HG02588 (cell line): ENCODE measurements around the gene ANKRD12.
"Not testable (repeated sequence)": the region's sequence is repeated elsewhere in the genome, so short reads cannot be mapped to it uniquely, and the experiment has no call there.

Experiments
- ATAC-seq: cut with Tn5 transposase; IDR thresholded peaks from one replicate; pipeline ENCODE4 v1.9.1; 2021; ENCODE audit warnings: mild to moderate bottlenecking, moderate library complexity; ENCODE audit not compliant: unreplicated experiment

Gene ANKRD12

DNA sequence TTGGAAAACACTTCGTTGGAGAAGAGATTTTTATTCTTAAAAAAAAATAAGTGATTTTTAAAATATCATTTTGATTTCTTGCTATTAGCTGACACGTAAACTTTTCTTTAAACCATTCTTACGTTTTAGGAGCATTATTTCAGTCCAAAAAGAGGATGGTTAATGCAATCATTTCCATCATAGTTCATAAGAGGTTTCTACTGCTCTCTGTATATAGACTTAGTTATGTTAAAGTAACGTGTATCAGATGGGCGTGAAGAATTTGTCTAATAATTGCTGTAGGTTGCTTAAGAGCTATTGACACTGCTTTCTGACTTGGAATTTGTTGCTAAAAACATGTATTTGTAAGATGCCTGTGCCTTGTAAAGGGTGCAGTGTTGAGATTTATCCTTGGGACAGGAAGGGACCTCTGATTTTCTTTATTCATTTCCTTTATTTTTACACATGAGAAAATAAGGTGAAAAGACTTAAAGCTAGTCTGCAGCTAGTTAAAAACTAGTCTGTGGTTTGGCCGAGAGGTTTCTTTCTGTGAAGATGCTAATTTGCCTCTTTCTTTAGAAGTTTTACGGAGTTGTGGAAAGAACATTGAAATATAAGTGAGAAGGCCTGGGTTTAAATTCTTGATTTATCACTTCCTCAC lies 2.9 kb downstream of the ANKRD12 start:
- no peak for ATAC-seq

DNA sequence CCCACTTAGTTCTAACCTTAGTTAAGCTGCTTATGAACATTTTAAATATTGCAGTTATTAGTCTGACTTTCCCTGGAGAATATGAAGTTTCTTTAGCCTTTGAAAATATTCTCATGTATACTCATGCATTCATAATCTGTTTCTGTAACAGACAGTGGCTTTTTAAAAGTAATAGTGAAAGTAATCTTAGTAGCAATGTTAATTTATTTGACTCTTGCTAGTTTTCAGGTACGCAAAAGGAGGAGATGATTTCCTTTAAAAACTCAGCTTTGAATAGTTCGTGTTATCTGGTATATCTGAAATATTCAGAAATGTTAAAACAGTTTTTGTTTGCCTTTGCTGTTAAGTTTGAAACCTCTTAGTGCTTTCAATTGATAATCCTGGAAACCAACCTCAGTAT lies 3.8 kb downstream of the ANKRD12 start:
- no peak for ATAC-seq

DNA sequence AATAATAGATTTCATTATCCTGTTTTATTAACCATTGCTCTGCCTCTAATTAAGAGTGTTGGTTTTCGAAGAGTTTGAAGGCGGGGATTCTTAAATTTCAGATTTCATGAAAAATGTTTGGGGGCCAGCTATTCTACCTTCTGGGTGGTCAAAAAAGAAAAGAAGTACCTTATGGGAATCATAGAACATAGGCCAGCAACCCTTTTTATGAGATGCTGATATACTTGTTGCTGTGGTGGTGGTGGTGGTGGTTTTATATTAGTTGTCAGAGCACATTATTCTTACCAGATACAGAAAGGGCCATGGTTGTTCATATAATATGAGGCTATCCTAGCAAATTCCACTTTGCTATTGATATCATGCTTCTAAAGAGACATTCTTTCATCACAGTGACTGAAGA lies 4.4 kb downstream of the ANKRD12 start:
- ATAC-seq, result no peak

DNA sequence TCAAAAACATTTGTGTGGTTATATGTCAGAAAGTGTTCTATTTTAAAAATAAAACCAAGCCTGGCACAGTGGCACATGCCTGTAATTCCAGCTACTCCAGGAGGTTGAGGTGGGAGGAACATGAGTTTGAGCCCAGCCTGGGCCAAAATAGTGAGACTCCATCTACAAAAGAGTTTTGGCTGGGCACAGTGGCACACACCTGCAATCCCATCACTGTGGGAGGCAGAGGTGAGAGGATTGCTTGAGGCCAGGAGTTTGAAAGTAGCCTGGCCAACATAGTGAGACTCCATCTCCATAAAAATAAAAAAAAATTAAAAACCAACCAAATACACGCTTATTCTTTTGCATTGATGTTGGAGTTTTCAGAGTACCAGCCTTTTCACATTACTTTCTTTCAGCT lies 9.6 kb downstream of the ANKRD12 start:
- no peak for ATAC-seq

DNA sequence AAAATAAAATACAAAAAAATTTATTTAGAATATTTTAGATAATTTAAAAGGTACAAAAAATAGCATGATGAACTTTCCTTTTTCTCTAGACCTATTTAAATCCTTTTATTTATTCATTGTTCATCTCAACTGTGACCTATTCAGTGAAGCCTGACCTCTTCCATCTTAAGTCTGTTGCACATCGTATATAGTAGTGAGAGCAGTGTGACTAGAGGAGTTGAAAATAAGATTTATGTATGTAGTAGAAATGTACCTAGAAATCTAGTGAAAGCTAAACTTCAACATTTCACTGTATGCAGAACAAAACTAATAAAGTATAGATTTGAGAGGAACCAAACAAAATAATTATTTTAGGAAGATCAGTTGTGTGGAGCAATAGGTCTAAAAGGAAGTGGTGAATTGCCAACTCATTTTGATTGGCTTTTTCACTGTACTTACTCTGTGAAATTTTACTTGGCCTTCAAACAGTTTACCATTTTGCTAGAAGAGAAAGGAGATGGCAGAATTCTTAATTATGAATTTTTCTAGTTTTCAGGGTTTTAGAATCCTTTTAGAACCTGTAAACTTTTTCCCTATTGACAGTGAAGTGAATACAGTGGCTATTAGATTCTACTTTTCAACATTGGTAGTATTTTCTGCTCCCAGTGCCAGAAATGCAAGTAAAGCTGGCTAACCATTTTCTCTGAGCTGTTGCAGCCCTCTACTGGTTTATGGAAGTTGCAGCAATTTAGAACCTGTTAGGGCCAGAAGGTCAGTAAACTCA lies 11.0 kb downstream of the ANKRD12 start:
- ATAC-seq, result no peak

DNA sequence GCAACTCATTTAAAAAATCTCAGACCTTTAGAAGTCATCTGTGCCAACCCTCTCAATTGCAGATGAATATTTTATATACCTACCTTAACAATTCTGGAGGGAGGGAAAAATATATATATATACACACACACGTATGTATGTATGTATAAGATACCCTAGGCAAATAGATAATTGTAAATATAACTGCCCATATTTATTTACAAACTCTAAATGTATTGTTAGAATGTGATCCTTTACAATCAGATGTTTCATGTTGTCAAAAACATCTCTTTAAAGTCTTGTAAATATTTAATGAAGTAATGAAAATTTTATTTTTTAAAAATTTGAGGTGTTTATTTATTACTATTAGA lies 11.6 kb downstream of the ANKRD12 start:
- no peak for ATAC-seq

DNA sequence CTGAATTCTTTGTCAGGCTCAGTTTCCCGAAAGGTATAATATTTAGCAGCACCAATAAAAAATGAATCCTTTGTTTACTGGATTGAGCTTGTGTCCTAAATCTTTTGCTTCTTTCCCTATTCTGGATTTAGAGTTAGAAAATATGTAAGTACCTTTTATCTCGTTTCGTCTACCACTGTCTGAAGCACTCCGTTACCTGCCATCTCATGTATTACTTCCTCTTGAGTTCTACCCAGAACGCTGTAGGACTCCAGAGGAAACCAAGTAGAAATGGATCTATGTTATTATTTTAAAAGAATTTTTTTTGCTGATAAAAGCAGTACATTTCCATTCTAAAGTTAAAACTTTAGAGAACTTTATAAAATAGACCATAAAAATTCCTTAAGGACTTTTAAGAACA lies 13.5 kb downstream of the ANKRD12 start:
- ATAC-seq, result no peak

DNA sequence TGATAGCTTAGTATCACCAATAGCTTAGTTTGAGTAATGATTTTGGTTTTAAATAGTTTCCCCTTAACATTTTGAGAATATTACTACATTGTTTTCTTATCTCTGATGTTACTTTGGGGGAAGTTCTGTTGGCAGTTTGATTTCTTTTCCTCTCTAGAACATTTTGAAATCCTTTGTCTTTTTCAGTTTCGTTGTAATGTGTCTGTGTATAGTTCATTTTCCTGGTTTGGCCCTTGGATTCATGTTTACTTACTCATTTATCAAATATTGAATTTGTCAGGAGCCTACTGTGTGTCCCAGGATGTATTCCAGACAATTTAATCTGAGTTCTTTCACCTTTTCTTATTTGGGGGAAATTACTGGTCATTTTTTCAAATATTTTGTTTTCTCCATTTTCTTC lies 16.7 kb downstream of the ANKRD12 start:
- ATAC-seq, result no peak

DNA sequence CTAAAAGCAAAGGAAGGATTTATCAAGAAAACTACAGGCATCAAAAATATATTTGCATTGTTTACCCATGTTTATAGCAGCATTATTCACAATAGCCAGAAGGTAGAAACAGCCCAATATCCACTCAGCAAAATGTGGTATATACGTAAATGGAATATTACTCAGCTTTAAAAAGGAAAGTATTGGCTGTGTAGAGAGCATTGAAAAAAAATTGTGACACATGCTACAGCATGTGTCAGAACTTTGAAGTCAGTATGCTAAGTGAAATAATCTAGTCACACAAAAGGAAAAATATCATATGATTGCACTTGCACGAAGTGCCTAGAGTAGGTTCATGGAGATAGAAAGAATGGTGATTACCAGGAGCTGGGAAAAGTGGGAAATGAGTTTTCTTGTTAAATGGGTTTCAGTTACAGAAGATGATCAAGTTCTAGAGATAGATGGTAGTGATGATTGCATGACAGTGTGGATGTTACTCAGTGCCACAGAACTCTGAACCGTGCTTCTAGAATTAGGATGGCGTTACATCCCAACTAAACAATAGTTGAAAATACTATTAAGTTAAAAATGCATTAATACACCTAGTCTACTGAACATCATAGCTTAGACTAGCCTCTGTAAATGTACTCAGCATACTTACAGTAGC lies 20.1 kb downstream of the ANKRD12 start:
- no peak for ATAC-seq

DNA sequence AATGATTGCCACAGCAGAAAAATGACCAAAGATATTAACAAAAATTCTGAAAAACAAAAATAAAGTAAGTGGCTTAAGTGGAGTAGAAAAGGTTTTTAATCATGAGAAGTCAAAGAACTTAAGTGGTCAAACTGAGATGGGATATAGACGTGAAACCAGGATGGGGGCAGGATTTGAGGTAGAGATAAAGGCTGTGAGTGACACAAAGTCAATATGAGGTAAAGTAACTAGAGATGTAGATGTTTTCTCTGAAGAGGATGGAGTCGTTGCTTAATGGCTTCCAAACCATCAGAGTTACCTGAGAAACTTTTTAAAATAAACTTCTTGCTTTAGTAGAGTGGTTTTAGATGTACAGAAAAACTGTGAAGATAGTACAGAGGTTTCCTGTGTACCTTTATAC lies 21.2 kb downstream of the ANKRD12 start:
- no peak for ATAC-seq

DNA sequence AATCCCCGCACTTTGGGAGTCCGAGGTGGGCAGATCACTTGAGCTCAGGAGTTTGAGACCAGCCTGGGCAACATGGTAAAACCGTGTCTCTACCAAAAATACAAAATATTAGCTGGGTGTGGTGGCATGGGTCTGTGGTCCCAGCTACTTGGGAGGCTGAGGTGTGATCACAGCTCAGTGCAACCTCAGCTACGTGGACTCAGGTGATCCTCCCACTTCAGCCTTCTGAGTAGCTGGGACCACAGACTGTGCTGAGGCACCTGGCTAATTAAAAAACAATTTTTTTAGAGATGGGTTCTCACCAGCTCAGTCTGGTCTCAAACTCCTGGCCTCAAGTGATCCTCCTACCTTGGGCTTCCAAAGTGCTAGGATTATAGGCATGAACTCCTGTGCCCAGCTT lies 23.4 kb downstream of the ANKRD12 start:
- no peak for ATAC-seq

DNA sequence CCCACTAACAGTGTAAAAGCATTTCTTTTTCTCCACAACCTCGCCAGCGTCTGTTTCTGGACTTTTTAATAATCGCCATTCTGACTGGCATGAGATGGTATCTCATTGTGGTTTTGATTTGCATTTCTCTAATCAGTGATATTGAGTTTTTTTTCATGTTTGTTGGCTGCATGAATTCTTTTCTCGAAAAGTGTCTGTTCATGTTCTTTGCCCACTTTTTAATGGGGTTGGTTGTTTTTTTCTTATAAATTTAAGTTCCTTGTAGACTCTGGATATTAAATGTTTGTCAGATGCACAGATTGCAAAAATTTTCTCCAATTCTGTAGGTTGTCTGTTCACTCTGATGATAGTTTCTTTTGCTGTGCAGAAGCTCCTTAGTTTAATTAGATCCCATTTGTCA lies 26.1 kb downstream of the ANKRD12 start:
- not testable (repeated sequence) for ATAC-seq

DNA sequence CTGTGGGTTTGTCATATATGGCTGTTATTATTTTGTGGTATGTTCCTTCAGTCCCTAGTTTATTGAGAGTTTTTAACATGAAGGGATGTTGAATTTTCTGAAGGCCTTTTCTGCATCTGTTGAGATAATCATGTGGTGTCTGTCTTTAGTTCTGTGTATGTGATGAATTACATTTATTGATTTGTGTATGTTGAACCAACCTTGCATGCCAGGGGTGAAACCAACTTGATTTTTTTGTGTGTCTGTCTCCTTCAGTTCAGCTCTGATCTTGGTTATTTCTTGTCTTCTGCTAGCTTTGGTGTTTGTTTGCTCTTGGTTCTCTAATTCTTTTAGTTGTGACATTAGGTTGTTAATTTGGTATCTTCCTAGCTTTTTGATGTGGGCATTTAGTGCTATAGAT lies 27.6 kb downstream of the ANKRD12 start:
- ATAC-seq, result not testable (repeated sequence)

DNA sequence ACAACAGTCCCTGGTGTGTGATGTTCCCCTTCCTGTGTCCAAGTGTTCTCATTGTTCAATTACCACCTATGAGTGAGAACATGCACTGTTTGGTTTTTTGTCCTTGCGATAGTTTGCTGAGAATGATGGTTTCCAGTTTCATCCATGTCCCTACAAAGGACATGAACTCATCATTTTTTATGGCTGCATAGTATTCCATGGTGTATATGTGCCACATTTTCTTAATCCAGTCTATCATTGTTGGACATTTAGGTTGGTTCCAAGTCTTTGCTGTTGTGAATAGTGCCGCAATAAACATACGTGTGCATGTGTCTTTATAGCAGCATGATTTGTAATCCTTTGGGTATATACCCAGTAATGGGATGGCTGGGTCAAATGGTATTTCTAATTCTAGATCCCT lies 29.3 kb downstream of the ANKRD12 start:
- ATAC-seq, result not testable (repeated sequence)

DNA sequence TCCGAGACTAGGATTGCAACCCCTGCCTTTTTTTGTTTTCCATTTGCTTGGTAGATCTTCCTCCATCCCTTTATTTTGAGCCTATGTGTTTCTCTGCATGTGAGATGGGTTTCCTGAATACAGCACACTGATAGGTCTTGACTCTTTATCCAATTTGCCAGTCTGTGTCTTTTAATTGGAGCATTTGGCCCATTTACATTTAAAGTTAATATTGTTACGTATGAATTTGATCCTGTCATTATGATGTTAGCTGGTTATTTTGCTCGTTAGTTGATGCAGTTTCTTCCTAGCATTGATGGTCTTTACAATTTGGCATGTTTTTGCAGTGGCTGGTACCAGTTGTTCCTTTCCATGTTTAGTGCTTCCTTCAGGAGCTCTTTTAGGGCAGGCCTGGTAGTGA lies 32.9 kb downstream of the ANKRD12 start:
- ATAC-seq, result not testable (repeated sequence)

DNA sequence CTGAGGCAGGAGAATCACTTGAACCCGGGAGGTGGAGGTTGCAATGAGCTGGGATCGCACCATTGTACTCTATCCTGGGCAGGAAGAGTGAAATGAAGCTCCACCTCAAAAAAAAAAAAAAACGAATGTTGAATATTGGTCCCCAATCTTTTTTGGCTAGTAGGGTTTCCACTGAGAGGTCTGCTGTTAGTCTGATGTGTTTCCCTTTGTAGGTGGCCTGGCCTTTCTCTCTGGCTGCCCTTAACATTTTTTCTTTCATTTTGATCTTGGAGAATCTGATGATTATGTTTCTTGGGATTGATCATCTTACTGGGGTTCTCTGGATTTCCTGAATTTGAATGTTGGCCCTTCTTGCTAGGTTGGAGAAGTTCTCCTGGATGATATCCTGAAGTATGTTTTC lies 35.3 kb downstream of the ANKRD12 start:
- not testable (repeated sequence) for ATAC-seq

DNA sequence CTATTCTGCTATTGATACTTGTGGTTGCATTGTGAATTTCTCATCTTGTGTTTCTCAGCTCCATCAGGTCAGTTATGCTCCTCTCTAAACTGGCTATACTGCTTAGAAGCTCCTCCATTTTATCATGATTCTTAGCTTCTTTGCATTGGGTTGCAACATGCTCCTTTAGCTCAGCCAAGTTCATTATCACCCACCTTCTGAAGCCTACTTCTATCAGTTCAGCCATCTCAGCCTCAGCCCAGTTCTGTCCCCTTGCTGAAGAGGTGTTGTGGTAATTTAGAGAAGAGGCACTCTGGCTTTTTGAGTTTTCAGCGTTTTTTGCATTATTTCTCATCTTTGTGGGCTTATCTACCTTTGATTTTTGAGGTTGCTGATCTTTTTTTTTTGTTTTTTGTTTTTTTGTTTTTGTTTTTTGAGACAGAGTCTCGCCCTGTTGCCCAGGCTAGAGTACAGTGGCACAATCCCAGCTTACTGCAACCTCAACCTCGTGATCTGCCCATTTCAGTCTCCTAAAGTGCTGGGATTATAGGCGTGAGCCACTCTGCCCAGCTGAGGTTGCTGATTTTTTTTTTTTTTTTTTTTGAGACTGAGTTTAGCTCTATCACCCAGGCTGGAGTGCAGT lies 36.0 kb downstream of the ANKRD12 start:
- no peak for ATAC-seq

DNA sequence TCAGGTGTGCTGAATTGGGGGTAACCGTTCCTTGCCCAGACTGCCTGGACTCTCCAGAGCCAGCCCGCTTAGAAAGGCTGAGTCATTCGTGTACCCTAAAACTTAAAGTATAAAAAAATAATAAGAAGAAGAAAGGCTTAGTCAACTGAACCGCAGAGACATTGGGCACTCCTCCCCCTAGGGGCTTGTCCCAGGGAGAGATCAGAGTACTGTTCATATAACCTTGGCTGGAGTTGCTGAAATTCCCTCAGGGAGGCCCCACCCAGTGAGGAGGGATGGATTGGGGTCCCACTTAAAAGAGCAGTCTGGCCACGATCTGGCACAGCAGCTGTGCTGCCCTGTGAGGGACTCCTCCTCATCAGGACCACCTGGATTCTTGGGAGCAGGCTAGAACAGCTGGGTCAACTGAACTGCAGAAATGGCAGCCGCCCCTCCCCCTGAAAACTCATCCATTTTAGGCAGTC lies 37.2 kb downstream of the ANKRD12 start:
- no peak for ATAC-seq

DNA sequence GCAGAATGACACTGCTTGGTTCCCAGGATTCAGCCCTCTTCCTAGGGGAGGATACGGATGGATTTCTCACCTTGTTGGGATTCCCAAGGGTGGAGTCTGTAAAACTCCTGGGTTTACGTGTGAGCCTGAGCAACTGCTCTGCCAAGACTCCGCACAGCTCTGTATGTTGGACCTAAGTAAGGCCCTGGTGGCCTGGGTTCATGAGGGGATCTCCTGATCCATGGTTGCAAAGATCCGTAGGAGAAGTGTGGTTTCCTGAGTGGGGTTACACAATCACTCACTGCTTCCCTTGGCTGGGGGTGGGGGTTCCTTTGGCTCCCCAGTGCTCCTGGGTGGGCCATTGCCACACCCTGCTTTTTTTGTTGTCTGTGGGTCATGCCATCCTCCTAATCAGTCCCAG lies 37.7 kb downstream of the ANKRD12 start:
- no peak for ATAC-seq

DNA sequence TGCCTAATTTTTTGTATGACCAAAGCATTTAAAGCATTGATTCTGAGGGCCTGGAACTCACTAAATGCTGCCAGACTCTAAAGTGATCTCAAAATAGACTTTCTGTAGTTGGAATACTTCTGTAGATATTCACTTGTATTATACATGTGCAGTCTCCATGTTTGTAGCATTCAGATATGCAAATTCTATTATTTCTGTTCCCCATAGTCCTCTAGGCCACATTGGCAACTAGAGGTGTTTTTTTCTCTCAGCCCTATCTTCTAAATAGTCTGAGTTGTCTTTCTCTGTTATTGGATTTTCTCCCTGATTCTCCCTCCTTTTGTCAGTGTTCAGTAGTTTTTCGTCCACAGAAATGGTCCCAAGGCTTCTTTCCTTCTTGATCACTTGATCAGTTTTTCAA lies 38.5 kb downstream of the ANKRD12 start:
- no peak for ATAC-seq

DNA sequence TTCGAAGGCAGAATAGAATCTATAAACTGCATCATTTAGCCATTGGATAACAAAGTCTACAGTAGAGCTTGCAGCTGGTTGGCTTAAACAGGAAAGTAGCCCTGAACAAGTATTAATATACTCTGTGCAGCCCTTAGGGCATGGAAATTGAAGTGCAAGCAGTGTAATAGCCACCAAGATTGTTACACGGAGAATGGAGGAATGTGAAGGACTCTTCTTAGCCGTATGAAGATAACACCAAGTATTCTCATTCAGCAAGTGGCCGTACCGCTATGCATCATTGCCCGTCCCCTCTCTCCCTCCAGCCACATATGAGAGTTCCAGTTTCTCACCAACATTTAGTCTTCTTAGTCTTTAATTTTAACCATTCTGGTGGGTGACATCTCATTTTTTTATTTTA lies 40.5 kb downstream of the ANKRD12 start:
- ATAC-seq, result no peak

DNA sequence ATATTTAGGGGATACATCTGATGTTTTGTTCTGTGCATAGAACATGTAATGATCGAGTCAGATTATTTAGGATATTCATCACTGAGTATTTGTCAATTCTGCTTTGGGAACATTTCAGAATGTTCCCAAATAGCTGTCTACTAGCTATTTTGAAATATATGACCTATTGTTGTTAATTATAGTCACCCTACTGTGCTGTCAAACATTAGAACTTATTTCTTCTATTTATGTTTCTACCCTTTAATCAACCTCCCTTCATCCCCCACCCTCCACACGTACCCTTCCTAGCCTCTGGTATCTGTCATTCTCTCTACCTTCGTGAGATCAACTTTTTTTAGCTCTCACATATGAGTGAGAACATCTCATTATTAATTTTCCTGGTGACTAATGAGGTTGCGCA lies 40.9 kb downstream of the ANKRD12 start:
- ATAC-seq, result no peak
